ENCODE data around the gene SLC15A4.
"Not testable (repeated sequence)": the region's sequence is repeated elsewhere in the genome, so short reads cannot be mapped to it uniquely, and the experiment has no call there.

SLC15A4 gene

DNA sequence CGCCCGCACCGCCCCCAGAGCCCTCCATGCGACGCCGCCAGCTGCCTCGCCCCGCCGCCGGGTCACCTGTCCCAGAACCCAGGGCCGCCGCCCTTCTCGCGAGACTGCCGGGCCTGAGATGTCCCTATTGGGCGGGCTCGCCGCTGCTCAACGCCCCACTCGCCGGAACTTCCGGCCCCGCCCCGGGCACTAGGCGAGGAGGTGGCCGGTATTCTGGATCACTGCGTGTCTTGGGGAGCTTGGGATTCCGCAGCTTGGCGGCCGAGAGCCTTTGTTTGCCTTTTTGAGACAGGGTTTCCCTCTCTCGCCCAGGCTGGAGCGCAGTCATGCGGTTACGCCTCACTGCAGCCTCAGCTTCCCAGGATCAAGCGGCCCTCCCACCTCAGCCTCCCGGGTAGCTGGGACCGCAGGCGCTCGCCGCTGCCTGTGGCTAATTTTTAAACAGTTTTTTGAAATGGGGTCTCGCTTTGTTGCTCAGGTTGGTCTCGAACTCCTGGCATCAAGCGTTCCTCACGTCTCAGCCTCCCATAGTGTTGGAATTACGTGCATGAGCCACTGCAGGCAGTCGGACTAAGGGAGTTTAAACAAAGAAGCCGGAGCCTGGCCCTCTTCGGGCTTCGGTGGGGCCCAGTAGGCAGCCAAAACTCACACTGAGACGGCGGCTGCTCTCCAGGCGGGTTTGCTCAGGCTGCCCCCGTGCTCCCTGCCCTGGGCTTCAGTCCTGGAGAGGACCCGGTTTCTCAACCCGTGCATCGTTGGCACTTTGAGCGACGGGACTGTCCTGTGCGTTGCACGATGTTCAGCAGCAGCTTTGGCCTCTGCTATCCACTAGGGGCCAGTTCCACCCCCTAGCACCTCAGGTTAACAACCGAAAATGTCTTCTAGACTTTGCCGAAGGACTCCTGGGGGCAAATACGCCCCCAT, at the start of gene SLC15A4:
Gene SLC15A4 (minus strand): TSS at position 43 of the 924 bp plus-strand sequence. CDS start 15 bp downstream, at position 28.
- peak; percentile 96 for DNase-seq

DNA sequence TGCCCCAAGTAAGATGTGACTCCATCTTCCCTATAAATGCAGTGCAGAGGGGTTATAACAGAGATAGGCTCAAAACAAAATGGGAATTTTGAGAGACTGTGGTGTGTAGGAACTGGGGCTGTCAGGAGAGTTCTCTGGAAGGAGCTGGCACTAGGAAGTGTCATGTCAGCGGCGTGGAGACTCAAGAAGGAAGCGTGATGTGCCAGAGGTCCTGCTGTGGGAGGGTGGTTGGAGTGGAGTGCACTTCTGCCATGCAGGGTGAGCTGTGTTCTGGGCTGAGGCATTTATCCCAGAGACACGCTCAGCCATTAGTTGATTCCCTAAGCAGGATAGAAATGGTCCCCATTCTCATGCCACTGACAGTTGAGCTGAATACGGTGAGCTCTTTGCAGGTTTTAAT, 48.5 kb upstream of the SLC15A4 start:
- no peak for DNase-seq

DNA sequence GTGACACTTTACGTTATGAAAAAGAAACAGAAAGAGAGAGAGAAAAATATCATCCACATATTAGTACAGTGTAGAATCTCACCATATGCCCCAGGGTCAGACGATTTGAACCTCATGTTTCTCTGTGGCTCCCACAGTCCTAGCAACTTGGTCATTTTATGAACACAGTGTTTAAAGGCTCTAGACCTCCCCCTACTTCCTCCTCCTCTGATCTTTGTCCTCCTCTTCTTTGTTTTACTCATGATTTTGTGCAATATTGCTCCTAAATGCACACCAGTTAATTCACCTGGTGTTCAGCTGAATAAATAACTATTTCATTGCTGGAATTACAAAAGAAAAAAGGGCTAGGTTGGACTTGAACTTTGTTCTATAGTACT, 47.7 kb upstream of the SLC15A4 start:
- DNase-seq = no peak

DNA sequence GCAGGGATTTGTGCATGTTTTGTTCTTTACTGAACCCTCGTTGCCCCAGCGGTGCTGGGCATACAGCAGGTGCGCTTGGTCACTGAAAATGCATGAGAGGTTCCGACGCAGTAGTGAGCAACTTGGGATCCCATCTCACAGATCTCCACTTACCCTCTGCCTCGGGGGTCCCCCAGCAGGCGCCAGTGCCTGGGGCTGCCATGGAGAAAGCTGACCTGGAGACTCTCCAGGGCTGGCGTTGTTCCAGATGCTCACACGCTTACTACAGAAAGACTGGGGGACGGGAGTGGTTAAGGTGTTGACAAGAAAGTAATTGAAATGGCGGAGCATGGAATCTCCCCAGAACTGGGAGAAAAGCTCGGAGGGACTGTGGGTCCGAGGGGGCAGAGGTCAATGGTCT, 43.7 kb upstream of the SLC15A4 start:
- no peak for DNase-seq

DNA sequence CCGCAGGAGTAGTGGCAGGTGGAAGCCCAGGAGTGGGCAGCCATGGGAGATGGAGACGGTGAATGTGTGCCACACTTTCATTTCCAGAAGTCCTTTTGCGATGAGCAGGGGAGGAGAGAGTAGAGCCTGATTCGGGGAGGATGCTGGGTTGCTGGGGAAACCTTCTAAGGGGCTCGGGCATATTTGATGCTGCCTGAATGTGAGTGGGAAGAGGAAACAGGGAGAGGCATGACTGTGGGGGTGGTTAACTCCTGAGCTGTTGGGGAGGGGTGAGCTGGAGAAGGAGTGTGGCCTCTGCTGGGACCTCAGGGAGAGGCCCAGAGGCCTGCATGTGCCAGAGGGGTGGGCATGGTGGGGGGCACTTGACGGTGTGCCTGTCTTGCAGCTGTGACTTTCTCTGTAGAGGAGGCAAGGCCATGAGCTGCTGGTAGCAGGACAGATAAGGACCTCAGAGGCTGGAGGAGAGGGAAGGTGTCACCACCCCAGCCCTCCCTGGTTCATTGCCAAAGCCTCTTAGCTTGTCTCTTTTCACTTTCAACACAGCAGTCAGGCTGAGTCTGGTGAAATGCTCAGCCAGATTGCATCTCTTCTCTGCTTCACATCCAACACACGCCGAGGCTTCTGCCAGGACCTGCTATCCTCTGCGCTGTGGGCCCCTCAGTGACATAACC, 40.9 kb upstream of the SLC15A4 start:
- DNase-seq = peak; percentile 29

DNA sequence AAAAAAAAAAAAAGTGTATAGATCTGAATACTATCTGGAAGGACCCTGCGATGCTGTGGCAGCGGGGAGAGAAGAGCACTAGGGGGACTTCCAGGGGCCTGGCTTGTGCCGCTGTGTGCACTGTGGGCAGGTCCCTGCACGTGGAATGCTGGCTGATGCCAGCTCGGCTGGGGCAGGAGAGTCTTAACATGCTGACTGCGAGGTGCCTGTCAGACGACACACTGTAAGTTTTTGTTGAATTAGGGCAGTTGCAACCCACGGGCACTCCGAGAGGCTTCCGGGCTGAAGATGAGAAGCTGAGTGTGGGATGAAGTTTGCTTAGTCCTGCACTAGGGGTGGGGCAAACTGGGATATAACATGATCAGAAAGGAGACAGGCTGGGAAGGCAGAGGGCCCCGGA, 40.2 kb upstream of the SLC15A4 start:
- DNase-seq = no peak

DNA sequence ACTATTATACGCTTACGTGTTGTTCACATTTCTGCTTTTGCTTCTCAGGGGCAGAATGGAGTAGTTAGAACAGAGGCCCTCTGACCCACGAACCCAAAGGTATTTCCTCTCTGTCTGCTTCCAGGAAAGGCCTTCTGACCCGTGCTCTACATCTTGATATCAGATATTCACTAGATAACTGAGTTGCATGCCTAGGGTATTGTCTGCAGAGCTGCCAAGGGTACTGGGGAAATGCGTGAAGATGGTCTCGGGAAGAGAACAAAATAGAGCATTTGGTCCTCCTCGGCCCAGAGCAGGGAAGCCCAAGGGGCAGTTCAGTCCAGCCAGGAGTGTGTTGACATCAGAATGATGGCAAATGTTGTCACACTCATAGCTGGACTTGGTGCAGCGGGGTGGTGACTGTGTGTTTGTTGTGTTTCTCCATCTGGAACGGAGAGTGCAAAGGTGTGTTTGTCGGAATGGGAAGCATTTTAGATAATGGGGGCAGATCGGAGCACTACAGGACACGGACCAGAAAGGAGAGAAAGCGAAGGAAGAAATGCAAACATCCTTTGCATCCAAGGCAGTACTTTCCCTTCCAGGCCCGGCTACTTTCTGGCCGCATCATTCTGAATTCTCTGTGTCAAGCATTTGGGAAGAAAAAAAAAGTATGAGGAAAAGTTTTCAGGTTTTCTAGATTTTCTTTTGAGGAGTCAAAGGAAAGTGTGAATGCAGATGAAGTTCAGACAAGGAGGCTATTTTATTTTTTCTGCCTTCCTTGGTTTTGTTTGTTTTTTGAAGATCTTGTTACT, 37.7 kb upstream of the SLC15A4 start:
- DNase-seq = no peak

DNA sequence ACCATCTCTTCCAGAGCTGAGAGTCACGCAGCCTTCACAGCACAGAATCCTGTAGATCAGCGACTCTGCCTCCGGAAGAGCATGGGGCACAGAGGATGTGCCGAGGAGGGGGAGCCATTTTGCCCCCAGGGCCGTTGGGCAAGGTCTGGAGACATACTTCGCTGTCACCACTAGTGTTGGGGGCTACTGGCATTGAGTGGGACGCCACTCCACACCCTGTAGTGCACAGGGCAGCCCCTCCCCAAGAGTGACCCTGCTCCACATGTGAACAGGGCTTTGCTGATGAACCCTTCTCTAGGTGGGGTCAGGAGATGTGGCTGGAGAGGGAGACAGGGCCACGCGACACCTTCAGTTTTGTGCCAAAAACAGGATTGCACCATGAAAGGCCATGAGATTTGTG, 35.6 kb upstream of the SLC15A4 start:
- no peak for DNase-seq

DNA sequence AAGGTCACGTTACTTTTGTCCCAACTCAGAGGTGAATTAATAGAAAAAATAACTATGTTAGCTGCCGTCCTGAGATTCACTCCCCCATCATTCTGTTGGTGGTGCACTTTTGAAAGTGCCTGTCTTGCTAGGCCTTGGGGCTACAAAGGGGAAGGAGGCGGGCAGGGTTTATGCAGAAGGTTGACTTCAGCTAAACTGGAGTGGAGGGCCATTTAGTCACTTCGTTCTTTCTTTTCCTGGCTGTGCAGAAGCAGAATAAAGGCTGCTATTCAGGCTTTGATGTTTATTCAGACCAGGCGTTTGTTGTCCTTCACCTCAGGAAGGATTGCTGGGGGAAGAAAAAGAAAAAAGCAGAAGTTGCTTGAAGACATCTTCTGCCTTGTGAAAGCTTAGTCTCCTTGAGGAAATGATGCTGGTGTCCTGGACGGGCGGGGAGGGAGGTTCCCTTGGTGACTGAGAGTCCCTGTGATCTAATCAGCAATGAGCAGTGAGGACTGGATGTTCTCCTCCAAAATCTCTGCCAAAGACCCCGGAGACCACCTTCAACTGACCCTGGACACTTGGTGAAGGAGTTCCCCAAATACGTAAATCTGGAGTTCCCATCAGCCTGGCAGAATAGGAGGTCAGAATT, 33.5 kb upstream of the SLC15A4 start:
- no peak for DNase-seq

DNA sequence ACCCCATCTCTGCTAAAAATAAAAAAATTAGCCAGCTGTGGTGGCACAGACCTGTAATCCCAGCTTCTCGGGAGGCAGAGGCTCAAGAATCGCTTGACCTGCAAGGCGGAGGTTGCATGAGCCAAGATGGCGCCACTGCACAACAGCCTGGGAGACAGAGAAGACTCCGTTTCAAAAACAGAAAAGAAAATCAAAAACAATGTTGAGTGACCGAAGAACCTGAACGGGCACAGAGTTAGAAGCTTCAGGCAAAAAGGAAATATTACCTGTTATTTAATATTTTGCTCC, 33.0 kb upstream of the SLC15A4 start:
- no peak for DNase-seq

DNA sequence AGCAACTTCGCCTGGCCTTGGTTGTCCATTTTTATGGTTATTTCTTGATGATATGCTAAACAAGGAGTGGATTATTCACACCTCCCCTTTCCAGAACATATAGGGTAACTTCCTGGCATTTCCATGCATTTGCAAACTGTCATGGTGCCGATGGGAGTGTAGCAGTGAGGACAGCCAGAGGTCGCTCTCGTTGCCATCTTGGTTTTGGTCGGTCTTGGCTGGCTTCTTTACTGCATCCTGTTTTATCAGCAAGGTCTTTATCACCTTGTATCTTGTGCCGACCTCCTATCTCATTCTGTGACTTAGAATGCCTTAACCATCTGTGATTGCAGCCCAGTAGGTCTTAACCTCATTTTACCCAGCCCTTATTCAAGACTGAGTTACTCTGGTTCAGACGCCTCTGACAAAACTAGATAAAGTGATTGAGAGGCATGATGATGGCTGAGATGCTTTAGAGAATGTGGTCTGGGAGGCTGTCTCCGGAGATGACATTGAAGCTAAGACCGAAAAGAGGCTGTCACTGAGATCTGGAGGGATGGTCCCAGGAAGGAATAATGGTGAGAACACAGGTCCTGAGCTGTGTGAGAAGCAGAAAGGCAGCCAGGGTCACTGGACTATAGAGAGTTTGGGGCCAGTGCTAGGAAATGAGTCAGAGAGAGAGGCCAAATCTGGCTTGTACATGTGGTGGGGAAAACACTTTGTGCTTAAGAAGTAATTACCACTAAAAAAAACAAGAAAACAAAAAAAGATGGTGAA, 32.5 kb upstream of the SLC15A4 start:
- DNase-seq = no peak

DNA sequence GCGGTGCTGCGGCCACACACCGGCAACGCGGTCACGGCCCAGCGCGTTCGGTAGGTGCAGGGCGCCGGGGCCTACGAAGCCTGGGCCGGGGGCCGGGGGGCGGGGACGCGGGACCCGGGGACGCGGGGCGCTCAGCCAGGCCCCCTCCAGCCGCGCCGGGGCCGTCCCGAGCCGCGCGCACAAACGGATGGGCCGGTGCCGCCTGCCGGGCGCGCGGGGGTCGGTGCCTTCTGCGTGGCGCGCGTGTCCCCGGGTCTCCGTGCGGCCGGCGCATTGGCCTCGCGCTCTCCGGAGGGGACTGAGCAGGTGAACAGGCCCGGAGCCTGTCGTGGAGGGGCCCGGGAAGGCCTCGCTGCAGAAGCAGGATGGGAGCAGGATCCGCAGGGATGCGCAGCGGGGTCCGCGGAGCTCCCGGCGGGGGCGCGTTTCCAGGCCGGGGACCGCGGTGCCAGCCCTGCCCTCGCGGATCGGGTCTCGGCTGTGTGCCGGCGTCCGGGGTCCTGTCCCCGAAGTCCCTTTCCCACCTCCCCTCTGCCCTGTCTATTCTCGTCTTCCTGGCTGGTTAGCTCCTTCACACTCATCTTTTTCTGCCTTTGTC, 29.9 kb upstream of the SLC15A4 start:
- DNase-seq = no peak

DNA sequence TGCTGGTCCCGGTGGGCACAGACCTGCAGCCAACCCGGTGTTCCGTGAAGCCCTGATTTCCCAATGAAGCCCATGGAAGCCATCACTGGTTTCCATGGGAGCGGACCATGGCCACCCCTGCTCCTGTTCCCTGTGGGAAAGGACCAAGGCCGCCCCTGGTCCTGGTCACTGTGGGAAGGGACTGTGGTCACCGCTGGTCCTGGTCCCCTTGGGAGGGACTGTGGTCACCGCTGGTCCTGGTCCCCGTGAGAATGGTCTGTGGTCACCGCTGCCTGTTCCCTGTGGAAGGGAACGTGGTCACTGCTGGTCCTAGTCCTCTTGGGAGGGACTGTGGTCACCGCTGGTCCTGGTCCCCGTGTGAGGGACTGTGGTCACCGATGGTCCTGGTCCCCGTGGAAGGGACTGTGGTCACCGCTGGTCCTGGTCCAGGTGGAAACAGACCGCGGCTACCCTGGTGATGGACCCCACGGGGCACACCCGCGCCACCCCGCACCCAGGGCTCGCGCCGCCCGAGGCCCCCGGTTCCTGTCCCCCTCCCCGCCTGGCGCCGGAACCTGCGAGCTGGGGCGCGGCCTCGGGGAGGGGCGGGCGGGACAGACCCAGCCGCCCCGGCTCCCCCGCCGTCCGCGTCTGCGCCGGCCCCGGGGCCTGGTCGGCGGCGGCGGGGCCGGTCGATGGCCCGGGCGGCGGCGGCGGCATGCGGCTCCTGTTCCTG, 29.3 kb upstream of the SLC15A4 start, which contains the start of gene GLT1D1:
Gene GLT1D1 (plus strand): TSS at position 594 of the 715 bp plus-strand sequence. CDS start 104 bp downstream, at position 698.
- DNase-seq = no peak

DNA sequence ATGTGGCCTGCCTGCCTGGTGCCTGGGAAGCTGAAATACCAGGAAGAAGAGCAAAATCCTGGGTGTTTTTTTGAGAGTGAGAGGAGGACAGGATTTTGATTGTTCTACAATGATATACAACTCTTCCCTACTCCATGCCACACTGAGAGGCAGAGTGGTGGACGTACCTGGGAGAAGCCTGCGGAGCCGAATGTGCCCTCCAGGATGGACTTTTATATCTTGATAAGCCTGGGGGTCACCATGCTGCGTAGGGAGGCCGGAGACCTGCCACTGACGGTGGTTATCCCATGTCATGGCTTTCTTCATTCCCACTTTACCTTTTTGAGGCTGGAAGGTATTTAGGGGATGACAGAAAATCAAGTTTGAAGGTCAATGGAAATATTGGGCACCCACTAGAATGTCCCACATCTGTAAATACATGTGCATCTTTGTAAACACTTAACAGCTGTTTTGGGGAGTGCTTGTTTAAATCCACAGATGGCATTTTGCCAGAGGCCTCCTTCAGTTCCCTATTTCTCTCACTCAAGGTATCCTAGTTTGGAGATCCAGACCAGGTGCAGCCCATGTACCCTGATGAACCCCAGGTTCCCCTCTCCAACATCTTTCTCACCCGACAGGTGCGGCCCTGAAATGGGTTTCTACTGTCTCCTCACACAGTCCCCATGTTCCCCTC, 28.4 kb upstream of the SLC15A4 start:
- DNase-seq = no peak

DNA sequence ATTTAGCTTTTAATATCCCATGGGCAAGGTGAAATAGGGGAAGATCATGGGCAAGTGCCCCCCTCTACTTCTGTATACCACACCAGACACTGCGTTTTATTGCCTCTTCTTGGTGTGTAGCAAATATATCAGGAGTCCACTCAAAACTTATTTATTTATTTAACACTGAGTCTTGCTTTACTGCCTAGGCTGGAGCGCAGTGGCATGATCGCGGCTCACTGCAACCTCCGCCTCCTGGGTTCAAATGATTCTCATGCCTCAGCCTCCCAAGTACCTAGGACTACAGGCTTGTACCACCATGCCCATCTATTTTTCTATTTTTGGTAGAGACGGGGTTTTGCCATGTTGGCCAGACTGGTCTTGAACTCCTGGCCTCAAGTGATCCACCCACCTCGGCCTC, 27.7 kb upstream of the SLC15A4 start:
- not testable (repeated sequence) for DNase-seq

DNA sequence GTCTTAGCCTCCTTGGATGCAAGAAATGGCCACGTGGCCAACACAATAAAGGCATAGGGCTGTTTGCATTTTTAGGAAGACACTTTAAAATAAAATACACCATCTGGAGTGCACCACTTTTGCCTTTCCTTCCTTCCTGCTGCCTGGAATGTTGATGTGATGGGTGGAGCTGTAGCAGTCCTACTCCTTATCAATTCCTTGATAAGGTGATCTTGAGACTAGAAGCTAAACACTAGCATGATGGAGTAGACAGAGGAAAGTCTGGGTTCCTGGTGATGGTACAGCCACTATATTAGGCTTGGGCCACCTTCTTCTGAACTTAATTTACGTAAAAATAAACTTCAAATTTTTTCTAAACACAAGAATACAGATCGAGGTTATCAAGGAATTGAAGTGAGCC, 26.6 kb upstream of the SLC15A4 start:
- no peak for DNase-seq

DNA sequence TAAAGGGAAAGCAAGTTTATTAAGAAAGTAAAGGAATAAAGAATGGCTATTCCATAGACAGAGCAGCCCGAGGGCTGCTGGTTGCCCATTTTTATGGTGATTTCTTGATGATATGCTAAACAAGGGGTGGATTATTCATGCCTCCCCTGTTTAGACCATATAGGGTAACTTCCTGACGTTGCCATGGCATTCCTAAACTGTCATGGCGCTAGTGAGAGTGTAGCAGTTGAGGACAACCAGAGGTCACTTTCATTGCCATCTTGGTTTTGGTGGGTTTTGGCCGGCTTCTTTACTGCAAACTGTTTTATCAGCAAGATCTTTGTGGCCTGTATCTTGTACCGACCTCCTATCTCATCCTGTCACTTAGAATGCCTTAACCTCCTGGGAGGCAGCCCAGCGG, 26.0 kb upstream of the SLC15A4 start:
- DNase-seq = not testable (repeated sequence)

DNA sequence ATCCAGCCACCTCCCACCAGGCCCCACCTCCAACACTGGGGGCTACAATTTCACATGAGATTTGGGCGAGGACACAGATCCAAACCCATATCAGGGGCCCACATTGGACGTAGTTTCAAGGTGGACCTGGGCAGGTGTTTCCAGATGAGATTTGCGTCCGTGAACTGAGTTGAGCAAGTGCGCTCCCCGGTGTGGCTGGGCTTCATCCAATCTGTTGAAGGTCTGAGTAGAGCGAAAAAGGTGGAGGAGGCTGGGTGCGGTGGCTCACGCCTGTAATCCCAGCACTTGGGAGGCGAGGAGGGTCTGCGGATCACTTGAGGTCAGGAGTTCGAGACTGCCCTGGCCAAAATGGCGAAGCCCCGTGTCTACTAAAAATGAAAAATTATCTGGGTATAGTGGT, 24.6 kb upstream of the SLC15A4 start:
- no peak for DNase-seq

DNA sequence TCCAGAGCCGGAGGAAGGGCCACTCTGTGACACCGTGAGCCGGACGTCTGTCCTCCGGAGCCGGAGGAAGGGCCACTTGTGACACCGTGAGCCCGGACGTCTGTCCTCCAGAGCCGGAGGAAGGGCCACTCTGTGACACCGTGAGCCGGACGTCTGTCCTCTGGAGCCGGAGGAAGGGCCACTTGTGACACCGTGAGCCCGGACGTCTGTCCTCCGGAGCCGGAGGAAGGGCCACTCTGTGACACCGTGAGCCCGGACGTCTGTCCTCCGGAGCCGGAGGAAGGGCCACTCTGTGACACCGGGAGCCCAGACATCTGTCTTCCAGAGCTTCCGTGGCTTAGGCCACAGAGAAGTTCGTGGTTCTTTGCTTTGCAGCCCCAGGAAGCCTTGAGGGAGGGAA, 22.9 kb upstream of the SLC15A4 start:
- DNase-seq = not testable (repeated sequence)

DNA sequence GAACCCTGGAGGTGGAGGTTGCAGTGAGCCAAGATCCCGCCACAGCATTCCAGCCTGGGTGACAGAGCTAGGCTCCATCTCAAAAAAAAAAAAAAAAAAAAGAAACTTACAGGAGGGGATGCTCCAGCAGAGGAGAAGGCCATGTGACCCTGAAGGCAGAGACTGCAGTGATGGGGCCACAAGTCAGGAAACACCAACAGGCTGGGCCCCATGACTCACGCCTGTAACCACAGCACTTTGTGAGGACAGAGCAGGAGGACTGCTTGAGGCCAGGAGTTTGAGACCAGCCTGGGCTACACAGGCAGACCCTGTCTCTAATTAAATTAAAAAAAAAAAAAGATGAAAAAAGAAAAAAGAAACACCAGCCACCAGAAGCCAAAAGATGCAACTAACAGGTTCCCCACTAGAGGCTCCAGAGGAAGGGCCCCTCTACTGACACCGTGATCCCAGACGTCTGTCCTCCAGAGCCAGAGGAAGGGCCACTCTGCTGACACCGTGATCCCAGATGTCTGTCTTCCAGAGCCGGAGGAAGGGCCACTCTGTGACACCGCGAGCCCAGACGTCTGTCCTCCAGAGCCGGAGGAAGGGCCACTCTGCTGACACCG, 20.4 kb upstream of the SLC15A4 start:
- DNase-seq = no peak
